HL-60/S4 (cell line): ENCODE data around the gene FOXL2.

Source experiments
- in situ Hi-C: fragments of 300-500 bp; cut with MboI; formaldehyde crosslinking; loops from 2 replicates; pipeline ENCODE4 v1.14.3; 2022; ENCODE audit warnings: low sequenced_read_pairs

Gene FOXL2

GRCh38 chr3:138933981-138934691 lies 12.8 kb downstream of the FOXL2 start:
- in situ Hi-C loops, result loop anchor here (25.0 kb wide), 1 partner anchor 847 kb away; no protein-coding TSS in a partner anchor

GRCh38 chr3:138933068-138933668 lies 13.8 kb downstream of the FOXL2 start:
- in situ Hi-C loops, result loop anchor here (25.0 kb wide), 1 partner anchor 846 kb away; no protein-coding TSS in a partner anchor

GRCh38 chr3:138928727-138929372 lies 18.1 kb downstream of the FOXL2 start:
- in situ Hi-C loops, result loop anchor here (10.0 to 25.0 kb wide), 3 partner anchors 234 to 842 kb away; no protein-coding TSS in a partner anchor

- in situ Hi-C loops, result loop anchor here (10.0 kb wide), 2 partner anchors 229 to 449 kb away; no protein-coding TSS in a partner anchor
These were observed 23.4 kb downstream of the FOXL2 start for GRCh38 chr3:138923531-138923994.

- in situ Hi-C loops, result loop anchor here (10.0 kb wide), 2 partner anchors 228 to 448 kb away; no protein-coding TSS in a partner anchor
These were observed 24.5 kb downstream of the FOXL2 start for GRCh38 chr3:138922400-138922799.

- in situ Hi-C loops, result loop anchor here (10.0 kb wide), 2 partner anchors 227 to 447 kb away; no protein-coding TSS in a partner anchor
These were observed 25.3 kb downstream of the FOXL2 start for GRCh38 chr3:138921316-138922292.

GRCh38 chr3:138919325-138919724 lies 27.6 kb downstream of the FOXL2 start:
- in situ Hi-C loops, result loop anchor here (5.0 kb wide), 1 partner anchor 322 kb away; no protein-coding TSS in a partner anchor

- in situ Hi-C loops, result loop anchor here (5.0 kb wide), 1 partner anchor 320 kb away; no protein-coding TSS in a partner anchor
These were observed 30.1 kb downstream of the FOXL2 start for GRCh38 chr3:138916824-138917223.

- in situ Hi-C loops, result loop anchor here (5.0 kb wide), 1 partner anchor 318 kb away; no protein-coding TSS in a partner anchor
These were observed 31.1 kb downstream of the FOXL2 start for GRCh38 chr3:138915503-138916498.

GRCh38 chr3:138914870-138915502 lies 32.0 kb downstream of the FOXL2 start:
- in situ Hi-C loops, result loop anchor here (5.0 kb wide), 1 partner anchor 318 kb away; no protein-coding TSS in a partner anchor

- in situ Hi-C loops, result no loop called here
These were observed 33.2 kb downstream of the FOXL2 start for GRCh38 chr3:138913766-138914165.

GRCh38 chr3:138912237-138912636 lies 34.7 kb downstream of the FOXL2 start:
- in situ Hi-C loops, result no loop called here

GRCh38 chr3:138911621-138912020 lies 35.3 kb downstream of the FOXL2 start:
- in situ Hi-C loops, result no loop called here

- in situ Hi-C loops, result no loop called here
These were observed 37.0 kb downstream of the FOXL2 start for GRCh38 chr3:138909904-138910303.

- in situ Hi-C loops, result no loop called here
These were observed 38.1 kb downstream of the FOXL2 start for GRCh38 chr3:138908846-138909245.

GRCh38 chr3:138907539-138907938 lies 39.4 kb downstream of the FOXL2 start:
- in situ Hi-C loops, result no loop called here

- in situ Hi-C loops, result no loop called here
These were observed 44.8 kb downstream of the FOXL2 start for GRCh38 chr3:138902171-138902570.

- in situ Hi-C loops, result no loop called here
These were observed 45.4 kb downstream of the FOXL2 start for GRCh38 chr3:138901567-138901966.
